Astrocyte (in vitro differentiated cells and primary cell): ENCODE results near the gene SEC61B. TPM values are rescaled to one million over a fixed set of nuclear protein-coding genes. Genes with fewer than 3 reads are reported as not detected.

ENCODE experiments used
- DNase-seq: peaks from one replicate; pipeline ENCODE4 v3.0.0-alpha.2; 2010; ENCODE audit warnings: low read depth
- FAIRE-seq: peaks from 2 replicates; lab custom pipeline; 2011; peaks lifted over from hg19 to GRCh38; lab: Jason Lieb, UNC
- H2AFZ ChIP-seq: 2 replicates; pipeline ENCODE4 v1.6.0; 2012; ENCODE audit warnings: low read depth, low read length, inconsistent platforms
- H3K27ac ChIP-seq: 2 replicates; pipeline ENCODE4 v1.5.1; 2011; ENCODE audit warnings: low read depth, low read length, inconsistent platforms
- H3K27me3 ChIP-seq: 2 replicates; pipeline ENCODE4 v1.6.0; 2011; ENCODE audit warnings: low read length, inconsistent platforms; ENCODE audit not compliant: insufficient read depth
- H3K36me3 ChIP-seq: 2 replicates; pipeline ENCODE4 v1.5.1; 2011; ENCODE audit warnings: low read length, inconsistent platforms; ENCODE audit not compliant: insufficient read depth
- H3K4me1 ChIP-seq: 2 replicates; pipeline ENCODE4 v1.5.1; 2011; ENCODE audit warnings: low read length, inconsistent platforms; ENCODE audit not compliant: insufficient read depth
- H3K4me2 ChIP-seq: 2 replicates; pipeline ENCODE4 v1.6.0; 2012; ENCODE audit warnings: low read length, inconsistent platforms
- H3K4me3 ChIP-seq: 2 replicates; pipeline ENCODE4 v1.5.1; 2011; ENCODE audit warnings: low read depth, mild to moderate bottlenecking, low read length, inconsistent platforms; ENCODE audit not compliant: insufficient read depth
- H3K79me2 ChIP-seq: 2 replicates; pipeline ENCODE4 v1.6.0; 2012; ENCODE audit warnings: mild to moderate bottlenecking, low read length, inconsistent platforms; ENCODE audit not compliant: insufficient read depth
- H3K9ac ChIP-seq: 2 replicates; pipeline ENCODE4 v1.6.0; 2012; ENCODE audit warnings: mild to moderate bottlenecking, low read length, inconsistent platforms
- H3K9me3 ChIP-seq: 2 replicates; pipeline ENCODE4 v1.5.1; 2012; ENCODE audit warnings: low read depth, mild to moderate bottlenecking, low read length, inconsistent platforms; ENCODE audit not compliant: insufficient read depth
- H4K20me1 ChIP-seq: 2 replicates; pipeline ENCODE4 v1.6.0; 2012; ENCODE audit warnings: low read length, inconsistent platforms; ENCODE audit not compliant: insufficient read depth
- H3K27ac Mint-ChIP-seq: one replicate; pipeline ENCODE4 v1.8.0; 2021; ENCODE audit warnings: mild to moderate bottlenecking, mixed read lengths; ENCODE audit not compliant: unreplicated experiment
- H3K27me3 Mint-ChIP-seq: one replicate; pipeline ENCODE4 v1.8.0; 2021; ENCODE audit warnings: low read depth, mixed read lengths; ENCODE audit not compliant: unreplicated experiment
- H3K36me3 Mint-ChIP-seq: one replicate; pipeline ENCODE4 v1.8.0; 2021; ENCODE audit warnings: low read depth, mixed read lengths; ENCODE audit not compliant: unreplicated experiment
- H3K4me1 Mint-ChIP-seq: one replicate; pipeline ENCODE4 v1.8.0; 2021; ENCODE audit warnings: low read depth, mixed read lengths; ENCODE audit not compliant: unreplicated experiment
- H3K4me3 Mint-ChIP-seq: one replicate; pipeline ENCODE4 v1.8.0; 2021; ENCODE audit warnings: mild to moderate bottlenecking, moderate library complexity, mixed read lengths; ENCODE audit not compliant: unreplicated experiment
- H3K9me3 Mint-ChIP-seq: one replicate; pipeline ENCODE4 v1.8.0; 2021; ENCODE audit warnings: mild to moderate bottlenecking, mixed read lengths; ENCODE audit not compliant: unreplicated experiment
- CTCF ChIP-seq: IDR thresholded peaks from 2 replicates; pipeline ENCODE4 v1.5.1; 2011; ENCODE audit warnings: low read depth, mild to moderate bottlenecking, inconsistent platforms, low read length, moderate library complexity; ENCODE audit not compliant: insufficient read depth
- EZH2 ChIP-seq: IDR thresholded peaks from 2 replicates; pipeline ENCODE4 v1.6.1; 2012; ENCODE audit warnings: mild to moderate bottlenecking, low read length, inconsistent platforms; ENCODE audit not compliant: insufficient read depth
- total RNA-seq: library from RNA; stranded (reverse); gene quantifications from 2 replicates; pipeline ENCODE4 v1.2.1, GENCODE V29; 2021

SEC61B gene
- total RNA-seq, 1 donor from 2014 or later: 263 TPM

- no peak for DNase-seq
- peaks cover 3% of the 10 kb centered on the region for H3K9me3 Mint-ChIP-seq
- no peaks in the 10 kb centered on the region for H3K27me3 ChIP-seq
- H3K79me2 ChIP-seq: no peaks in the 10 kb centered on the region
- H3K36me3 ChIP-seq: no peaks in the 10 kb centered on the region
- H3K27ac ChIP-seq: no peak overlapping the region
- no peak overlapping the region for H3K4me3 ChIP-seq
- H3K36me3 Mint-ChIP-seq: peaks cover 2% of the 10 kb centered on the region
- no peak overlapping the region for H2AFZ ChIP-seq
- H3K4me2 ChIP-seq: no peak overlapping the region
- no peak overlapping the region for H3K9ac ChIP-seq
- no peak for FAIRE-seq
- no peak overlapping the region for H3K4me3 Mint-ChIP-seq
- no peaks in the 10 kb centered on the region for H4K20me1 ChIP-seq
- TF ChIP-seq CTCF (no peak), EZH2 (no peak)
- H3K4me1 Mint-ChIP-seq: peaks cover 3% of the 10 kb centered on the region
- no peaks in the 10 kb centered on the region for H3K9me3 ChIP-seq
- peaks cover 5% of the 10 kb centered on the region for H3K27me3 Mint-ChIP-seq
- H3K27ac Mint-ChIP-seq: no peak overlapping the region
- peaks cover 4% of the 10 kb centered on the region for H3K4me1 ChIP-seq
Measured at GRCh38 chr9:99257723-99258389, 35.8 kb downstream of the SEC61B start.

- Histone ChIP-seq H3K4me1 (peaks cover 4% of the 10 kb centered on the region), H3K9ac (no peak overlapping the region), H2AFZ (peak overlapping the region; percentile 77), H3K9me3 (no peaks in the 10 kb centered on the region), H3K27me3 (no peaks in the 10 kb centered on the region), H3K27ac (no peak overlapping the region), H3K79me2 (no peaks in the 10 kb centered on the region), H3K4me3 (no peak overlapping the region), H3K36me3 (no peaks in the 10 kb centered on the region), H3K4me2 (peak overlapping the region; percentile 62), H4K20me1 (no peaks in the 10 kb centered on the region)
- Mint-ChIP-seq H3K36me3 (peaks cover 2% of the 10 kb centered on the region), H3K4me1 (peaks cover 3% of the 10 kb centered on the region), H3K4me3 (no peak overlapping the region), H3K27ac (no peak overlapping the region), H3K27me3 (peaks cover 5% of the 10 kb centered on the region), H3K9me3 (peaks cover 3% of the 10 kb centered on the region)
- TF ChIP-seq EZH2 (no peak), CTCF (no peak)
- peak; percentile 20 for DNase-seq
- no peak for FAIRE-seq
Measured at GRCh38 chr9:99259231-99259918, 37.3 kb downstream of the SEC61B start.

- Mint-ChIP-seq H3K27me3 (peaks cover 9% of the 10 kb centered on the region), H3K36me3 (peaks cover 2% of the 10 kb centered on the region), H3K27ac (no peak overlapping the region), H3K9me3 (no peaks in the 10 kb centered on the region), H3K4me1 (peaks cover 3% of the 10 kb centered on the region), H3K4me3 (no peak overlapping the region)
- H3K4me2 ChIP-seq: no peak overlapping the region
- H3K4me1 ChIP-seq: peaks cover 10% of the 10 kb centered on the region
- no peaks in the 10 kb centered on the region for H3K36me3 ChIP-seq
- no peak overlapping the region for H3K9ac ChIP-seq
- H3K4me3 ChIP-seq: no peak overlapping the region
- FAIRE-seq (no peak), DNase-seq (no peak)
- TF ChIP-seq CTCF (no peak), EZH2 (no peak)
- H3K79me2 ChIP-seq: no peaks in the 10 kb centered on the region
- no peaks in the 10 kb centered on the region for H3K9me3 ChIP-seq
- H3K27me3 ChIP-seq: no peaks in the 10 kb centered on the region
- no peak overlapping the region for H2AFZ ChIP-seq
- H3K27ac ChIP-seq: no peak overlapping the region
- no peaks in the 10 kb centered on the region for H4K20me1 ChIP-seq
Measured at GRCh38 chr9:99261923-99262322, 39.8 kb downstream of the SEC61B start.
